HEK293 (cell line): ENCODE results near the gene SLX1A.

Source experiments
- CTCF ChIA-PET: fragments of 350-600 bp; formaldehyde crosslinking; extraction: SDS; loops from one replicate; lab custom pipeline; 2021; ENCODE audit warnings: antibody characterized with exemption; lab: Yijun Ruan, JAX
- POLR2A ChIA-PET: fragments of 300-600 bp; formaldehyde crosslinking; extraction: SDS; loops from one replicate; lab custom pipeline; 2020; ENCODE audit warnings: antibody characterized with exemption, inconsistent platforms; lab: Yijun Ruan, JAX
- H3K27ac ChIP-seq: fragments of 200-500 bp; sonication (Bioruptor generic); 2 replicates; pipeline ENCODE4 v1.5.1; 2014; ENCODE audit warnings: low read depth, low read length, control low read depth, inconsistent platforms; ENCODE audit errors: extremely low read depth
- H3K36me3 ChIP-seq, 2 experiments: fragments of 200-500 bp in 1 of 2; sonication (Bioruptor generic) in 1 of 2; 1 replicate in 1 of 2; 2 replicates in 1 of 2; pipeline ENCODE4 v1.5.1; 2014 to 2017; ENCODE audit warnings: inconsistent platforms in 2 of 2, low read length in 2 of 2; ENCODE audit not compliant: control insufficient read depth in 2 of 2, insufficient read depth in 1 of 2
- H3K4me1 ChIP-seq: fragments of 200-500 bp; sonication (Bioruptor generic); 2 replicates; pipeline ENCODE4 v1.5.1; 2014; ENCODE audit warnings: mild to moderate bottlenecking, low read length, inconsistent platforms; ENCODE audit not compliant: control insufficient read depth, insufficient read depth
- H3K4me3 ChIP-seq: 2 replicates; pipeline ENCODE4 v1.5.1; 2011; ENCODE audit warnings: low read depth, mild to moderate bottlenecking, control low read depth, low read length, moderate library complexity
- H3K9me3 ChIP-seq: fragments of 200-500 bp; sonication (Bioruptor generic); 2 replicates; pipeline ENCODE4 v1.5.1; 2014; ENCODE audit warnings: low read depth, low read length, inconsistent platforms; ENCODE audit not compliant: control insufficient read depth, insufficient read depth
- EGR2 ChIP-seq: fragments of 450-650 bp; formaldehyde crosslinking; IDR thresholded peaks from 2 replicates; pipeline ENCODE4 v1.5.1; 2016; ENCODE audit warnings: low read depth, missing biosample characterization, missing genetic modification characterization
- HIC1 ChIP-seq: fragments of 450-650 bp; formaldehyde crosslinking; IDR thresholded peaks from 2 replicates; pipeline ENCODE4 v1.5.1; 2016; ENCODE audit warnings: missing biosample characterization, missing genetic modification characterization
- SCRT2 ChIP-seq: fragments of 450-650 bp; formaldehyde crosslinking; IDR thresholded peaks from 2 replicates; pipeline ENCODE4 v1.5.1; 2016; ENCODE audit warnings: missing biosample characterization, missing genetic modification characterization
- ZIC2 ChIP-seq: fragments of 450-650 bp; formaldehyde crosslinking; IDR thresholded peaks from 2 replicates; pipeline ENCODE4 v1.5.1; 2016; ENCODE audit warnings: missing biosample characterization, missing genetic modification characterization
- ZNF10 ChIP-seq: fragments of 450-650 bp; formaldehyde crosslinking; IDR thresholded peaks from 2 replicates; pipeline ENCODE4 v1.5.1; 2017; ENCODE audit warnings: missing biosample characterization, missing genetic modification characterization
- ZNF146 ChIP-seq: fragments of 450-650 bp; formaldehyde crosslinking; IDR thresholded peaks from 2 replicates; pipeline ENCODE4 v1.5.1; 2016; ENCODE audit warnings: missing biosample characterization, missing genetic modification characterization
- ZNF148 ChIP-seq: fragments of 450-650 bp; formaldehyde crosslinking; IDR thresholded peaks from 2 replicates; pipeline ENCODE4 v1.5.0; 2017; ENCODE audit warnings: missing biosample characterization, missing genetic modification characterization, borderline replicate concordance
- ZNF19 ChIP-seq: fragments of 450-650 bp; formaldehyde crosslinking; IDR thresholded peaks from 2 replicates; pipeline ENCODE4; 2016; ENCODE audit warnings: missing biosample characterization, missing genetic modification characterization, low read depth
- ZNF214 ChIP-seq: fragments of 450-650 bp; formaldehyde crosslinking; IDR thresholded peaks from 2 replicates; pipeline ENCODE4 v1.5.1; 2017; ENCODE audit warnings: missing biosample characterization, mild to moderate bottlenecking, missing genetic modification characterization, borderline replicate concordance
- ZNF274 ChIP-seq, 2 experiments: fragments of 200-500 bp in 1 of 2; fragments of 450-650 bp in 1 of 2; sonication (Bioruptor generic) in 1 of 2; formaldehyde crosslinking in 1 of 2; IDR thresholded peaks; 2 replicates each; pipeline versions ENCODE4 v1.5.1 to v1.6.1; 2014 to 2016; ENCODE audit warnings: borderline replicate concordance in 1 of 2, inconsistent platforms in 1 of 2, low read length in 1 of 2, missing biosample characterization in 1 of 2, missing genetic modification characterization in 1 of 2
- ZNF600 ChIP-seq: fragments of 450-650 bp; formaldehyde crosslinking; IDR thresholded peaks from 2 replicates; pipeline ENCODE4 v1.5.1; 2016; ENCODE audit warnings: missing biosample characterization, missing genetic modification characterization
- ZNF639 ChIP-seq: fragments of 450-650 bp; formaldehyde crosslinking; IDR thresholded peaks from 2 replicates; pipeline ENCODE4 v1.5.1; 2016; ENCODE audit warnings: missing biosample characterization, missing genetic modification characterization
- ZNF843 ChIP-seq: fragments of 450-650 bp; formaldehyde crosslinking; IDR thresholded peaks from 2 replicates; pipeline ENCODE4 v1.5.1; 2016; ENCODE audit warnings: missing biosample characterization, missing genetic modification characterization
- TF ChIP-seq, protein P1 (sequence below): fragments of 450-650 bp; formaldehyde crosslinking; IDR thresholded peaks from 2 replicates; pipeline ENCODE4 v1.5.1; 2016; ENCODE audit warnings: missing biosample characterization, missing genetic modification characterization
- TF ChIP-seq, protein P2 (sequence below): fragments of 450-650 bp; formaldehyde crosslinking; IDR thresholded peaks from 2 replicates; pipeline ENCODE4 v1.5.1; 2016; ENCODE audit warnings: missing biosample characterization, missing genetic modification characterization
- TF ChIP-seq, protein P3 (sequence below): fragments of 450-650 bp; formaldehyde crosslinking; IDR thresholded peaks from 2 replicates; pipeline ENCODE4 v1.5.1; 2016; ENCODE audit warnings: missing biosample characterization, missing genetic modification characterization
- TF ChIP-seq, protein P4 (sequence below): fragments of 450-650 bp; formaldehyde crosslinking; IDR thresholded peaks from 2 replicates; pipeline ENCODE4 v1.5.1; 2016; ENCODE audit warnings: missing biosample characterization, missing genetic modification characterization

The SLX1A gene

DNA sequence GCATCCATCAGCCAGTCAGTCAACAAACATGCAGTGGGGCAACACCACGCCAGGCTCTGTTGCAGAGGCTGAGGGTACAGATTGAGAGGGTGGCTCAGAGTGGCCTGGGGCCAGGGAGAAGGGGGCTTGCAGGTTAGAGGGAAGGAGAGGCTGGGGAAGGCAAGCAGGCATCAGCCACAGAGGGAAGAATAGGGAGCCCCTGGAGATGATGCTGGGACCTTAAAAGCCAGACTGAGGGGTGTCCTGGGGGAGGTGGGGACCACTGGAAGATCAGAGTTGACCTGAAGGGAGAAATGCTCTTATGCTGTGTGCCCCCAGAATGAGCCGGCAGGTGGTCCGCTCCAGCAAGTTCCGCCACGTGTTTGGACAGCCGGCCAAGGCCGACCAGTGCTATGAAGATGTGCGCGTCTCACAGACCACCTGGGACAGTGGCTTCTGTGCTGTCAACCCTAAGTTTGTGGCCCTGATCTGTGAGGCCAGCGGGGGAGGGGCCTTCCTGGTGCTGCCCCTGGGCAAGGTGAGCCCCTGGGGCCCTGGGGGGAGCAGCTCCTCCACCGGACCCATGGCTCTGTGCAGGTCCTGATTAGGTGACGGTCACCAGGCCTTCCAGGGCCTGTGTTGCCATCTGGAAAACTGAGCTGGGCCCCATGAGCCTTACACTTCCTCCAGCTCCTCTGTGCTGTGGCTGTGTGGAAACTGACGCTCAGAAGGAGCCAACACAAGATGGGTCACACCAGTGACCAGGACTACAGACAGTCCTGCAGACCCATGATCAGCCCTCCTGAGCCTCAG is 8.6 kb upstream of the SLX1A start:
- ChIA-PET CTCF (interaction anchor here (1.0 to 1.7 kb wide), 2 partner anchors 93 to 225 kb away, joined by 4 read pairs; no protein-coding TSS in a partner anchor), POLR2A (interaction anchor here (1.0 kb wide), 1 partner anchor 222 kb away, joined by 3 read pairs; the partner anchor contains the start of gene ZNF771)
- TF ChIP-seq ZNF214 (tag by site-specific recombination) (no peak), ZNF148 (no peak), ZNF146 (tag by site-specific recombination) (no peak), SCRT2 (tag by site-specific recombination) (no peak), ZNF274 (IDR thresholded peaks at IDR 0.05; ENCODE audit: low read length) (no peak), ZNF274 (tag by site-specific recombination; IDR thresholded peaks at IDR 0.05; ENCODE audit: borderline replicate concordance) (no peak), ZNF19 (no peak), ZNF600 (tag by site-specific recombination) (peak; percentile 80), ZIC2 (tag by site-specific recombination) (no peak), ZNF639 (tag by site-specific recombination) (0 out of 2 replicates have a peak, but pooled peaks have one; percentile 4), HIC1 (tag by site-specific recombination) (no peak), ZNF10 (tag by site-specific recombination) (peak; percentile 84), EGR2 (tag by site-specific recombination) (0 out of 2 replicates have a peak, but pooled peaks have one; percentile 3), ZNF843 (no peak)
- TF ChIP-seq, protein P1, sequence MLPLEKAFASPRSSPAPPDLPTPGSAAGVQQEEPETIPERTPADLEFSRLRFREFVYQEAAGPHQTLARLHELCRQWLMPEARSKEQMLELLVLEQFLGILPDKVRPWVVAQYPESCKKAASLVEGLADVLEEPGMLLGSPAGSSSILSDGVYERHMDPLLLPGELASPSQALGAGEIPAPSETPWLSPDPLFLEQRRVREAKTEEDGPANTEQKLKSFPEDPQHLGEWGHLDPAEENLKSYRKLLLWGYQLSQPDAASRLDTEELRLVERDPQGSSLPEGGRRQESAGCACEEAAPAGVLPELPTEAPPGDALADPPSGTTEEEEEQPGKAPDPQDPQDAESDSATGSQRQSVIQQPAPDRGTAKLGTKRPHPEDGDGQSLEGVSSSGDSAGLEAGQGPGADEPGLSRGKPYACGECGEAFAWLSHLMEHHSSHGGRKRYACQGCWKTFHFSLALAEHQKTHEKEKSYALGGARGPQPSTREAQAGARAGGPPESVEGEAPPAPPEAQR = no peak
- TF ChIP-seq, protein P2, sequence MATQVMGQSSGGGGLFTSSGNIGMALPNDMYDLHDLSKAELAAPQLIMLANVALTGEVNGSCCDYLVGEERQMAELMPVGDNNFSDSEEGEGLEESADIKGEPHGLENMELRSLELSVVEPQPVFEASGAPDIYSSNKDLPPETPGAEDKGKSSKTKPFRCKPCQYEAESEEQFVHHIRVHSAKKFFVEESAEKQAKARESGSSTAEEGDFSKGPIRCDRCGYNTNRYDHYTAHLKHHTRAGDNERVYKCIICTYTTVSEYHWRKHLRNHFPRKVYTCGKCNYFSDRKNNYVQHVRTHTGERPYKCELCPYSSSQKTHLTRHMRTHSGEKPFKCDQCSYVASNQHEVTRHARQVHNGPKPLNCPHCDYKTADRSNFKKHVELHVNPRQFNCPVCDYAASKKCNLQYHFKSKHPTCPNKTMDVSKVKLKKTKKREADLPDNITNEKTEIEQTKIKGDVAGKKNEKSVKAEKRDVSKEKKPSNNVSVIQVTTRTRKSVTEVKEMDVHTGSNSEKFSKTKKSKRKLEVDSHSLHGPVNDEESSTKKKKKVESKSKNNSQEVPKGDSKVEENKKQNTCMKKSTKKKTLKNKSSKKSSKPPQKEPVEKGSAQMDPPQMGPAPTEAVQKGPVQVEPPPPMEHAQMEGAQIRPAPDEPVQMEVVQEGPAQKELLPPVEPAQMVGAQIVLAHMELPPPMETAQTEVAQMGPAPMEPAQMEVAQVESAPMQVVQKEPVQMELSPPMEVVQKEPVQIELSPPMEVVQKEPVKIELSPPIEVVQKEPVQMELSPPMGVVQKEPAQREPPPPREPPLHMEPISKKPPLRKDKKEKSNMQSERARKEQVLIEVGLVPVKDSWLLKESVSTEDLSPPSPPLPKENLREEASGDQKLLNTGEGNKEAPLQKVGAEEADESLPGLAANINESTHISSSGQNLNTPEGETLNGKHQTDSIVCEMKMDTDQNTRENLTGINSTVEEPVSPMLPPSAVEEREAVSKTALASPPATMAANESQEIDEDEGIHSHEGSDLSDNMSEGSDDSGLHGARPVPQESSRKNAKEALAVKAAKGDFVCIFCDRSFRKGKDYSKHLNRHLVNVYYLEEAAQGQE = no peak
- TF ChIP-seq, protein P3, sequence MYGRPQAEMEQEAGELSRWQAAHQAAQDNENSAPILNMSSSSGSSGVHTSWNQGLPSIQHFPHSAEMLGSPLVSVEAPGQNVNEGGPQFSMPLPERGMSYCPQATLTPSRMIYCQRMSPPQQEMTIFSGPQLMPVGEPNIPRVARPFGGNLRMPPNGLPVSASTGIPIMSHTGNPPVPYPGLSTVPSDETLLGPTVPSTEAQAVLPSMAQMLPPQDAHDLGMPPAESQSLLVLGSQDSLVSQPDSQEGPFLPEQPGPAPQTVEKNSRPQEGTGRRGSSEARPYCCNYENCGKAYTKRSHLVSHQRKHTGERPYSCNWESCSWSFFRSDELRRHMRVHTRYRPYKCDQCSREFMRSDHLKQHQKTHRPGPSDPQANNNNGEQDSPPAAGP (tag by site-specific recombination) = no peak
- TF ChIP-seq, protein P4, sequence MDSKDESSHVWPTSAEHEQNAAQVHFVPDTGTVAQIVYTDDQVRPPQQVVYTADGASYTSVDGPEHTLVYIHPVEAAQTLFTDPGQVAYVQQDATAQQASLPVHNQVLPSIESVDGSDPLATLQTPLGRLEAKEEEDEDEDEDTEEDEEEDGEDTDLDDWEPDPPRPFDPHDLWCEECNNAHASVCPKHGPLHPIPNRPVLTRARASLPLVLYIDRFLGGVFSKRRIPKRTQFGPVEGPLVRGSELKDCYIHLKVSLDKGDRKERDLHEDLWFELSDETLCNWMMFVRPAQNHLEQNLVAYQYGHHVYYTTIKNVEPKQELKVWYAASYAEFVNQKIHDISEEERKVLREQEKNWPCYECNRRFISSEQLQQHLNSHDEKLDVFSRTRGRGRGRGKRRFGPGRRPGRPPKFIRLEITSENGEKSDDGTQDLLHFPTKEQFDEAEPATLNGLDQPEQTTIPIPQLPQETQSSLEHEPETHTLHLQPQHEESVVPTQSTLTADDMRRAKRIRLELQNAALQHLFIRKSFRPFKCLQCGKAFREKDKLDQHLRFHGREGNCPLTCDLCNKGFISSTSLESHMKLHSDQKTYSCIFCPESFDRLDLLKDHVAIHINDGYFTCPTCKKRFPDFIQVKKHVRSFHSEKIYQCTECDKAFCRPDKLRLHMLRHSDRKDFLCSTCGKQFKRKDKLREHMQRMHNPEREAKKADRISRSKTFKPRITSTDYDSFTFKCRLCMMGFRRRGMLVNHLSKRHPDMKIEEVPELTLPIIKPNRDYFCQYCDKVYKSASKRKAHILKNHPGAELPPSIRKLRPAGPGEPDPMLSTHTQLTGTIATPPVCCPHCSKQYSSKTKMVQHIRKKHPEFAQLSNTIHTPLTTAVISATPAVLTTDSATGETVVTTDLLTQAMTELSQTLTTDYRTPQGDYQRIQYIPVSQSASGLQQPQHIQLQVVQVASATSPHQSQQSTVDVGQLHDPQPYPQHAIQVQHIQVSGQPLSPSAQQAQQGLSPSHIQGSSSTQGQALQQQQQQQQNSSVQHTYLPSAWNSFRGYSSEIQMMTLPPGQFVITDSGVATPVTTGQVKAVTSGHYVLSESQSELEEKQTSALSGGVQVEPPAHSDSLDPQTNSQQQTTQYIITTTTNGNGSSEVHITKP = peak; percentile 51
- H3K4me3 ChIP-seq = no peak overlapping the region
- H3K27ac ChIP-seq = no peak overlapping the region
- H3K9me3 ChIP-seq = no peaks in the 10 kb centered on the region
- peaks cover 3% of the 10 kb centered on the region; the same call in 1 of the 2 replicates for H3K4me1 ChIP-seq
- H3K36me3 ChIP-seq = peaks cover 0 to 15% of the 10 kb centered on the region in 2 experiments; a peak in 1 of 3 replicates
